GM18498 (cell line): ENCODE data around the gene NTN4.
"Not testable (repeated sequence)": the region's sequence is repeated elsewhere in the genome, so short reads cannot be mapped to it uniquely, and the experiment has no call there.

Experiments used
- ATAC-seq: cut with Tn5 transposase; IDR thresholded peaks from one replicate; pipeline ENCODE4 v1.9.1; 2021; ENCODE audit warnings: mild to moderate bottlenecking, moderate library complexity; ENCODE audit not compliant: unreplicated experiment

NTN4 gene

GRCh38 chr12:95717316-95717928 is 73.1 kb downstream of the NTN4 start:
- no peak for ATAC-seq

- no peak for ATAC-seq
Observed at GRCh38 chr12:95715177-95715576, 75.4 kb downstream of the NTN4 start.

DNA sequence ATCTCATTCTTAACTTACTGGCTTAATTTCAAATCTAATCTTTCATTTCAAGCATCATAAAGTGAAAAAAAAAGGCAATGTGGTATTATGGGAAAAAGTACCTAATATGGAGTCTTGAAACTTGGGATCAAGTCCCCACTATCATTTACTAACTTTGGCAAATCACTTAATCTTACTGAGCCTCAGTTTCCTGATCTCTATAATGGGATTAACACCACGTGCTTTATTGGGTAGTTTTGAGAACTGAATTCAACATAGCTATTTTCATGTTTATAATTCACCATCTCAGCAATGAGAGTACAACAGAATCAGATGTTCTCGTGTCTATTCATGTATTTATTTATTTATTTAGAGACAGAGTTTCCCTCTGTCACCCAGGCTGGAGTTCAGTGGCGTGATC is 78.3 kb downstream of the NTN4 start:
- no peak for ATAC-seq

DNA sequence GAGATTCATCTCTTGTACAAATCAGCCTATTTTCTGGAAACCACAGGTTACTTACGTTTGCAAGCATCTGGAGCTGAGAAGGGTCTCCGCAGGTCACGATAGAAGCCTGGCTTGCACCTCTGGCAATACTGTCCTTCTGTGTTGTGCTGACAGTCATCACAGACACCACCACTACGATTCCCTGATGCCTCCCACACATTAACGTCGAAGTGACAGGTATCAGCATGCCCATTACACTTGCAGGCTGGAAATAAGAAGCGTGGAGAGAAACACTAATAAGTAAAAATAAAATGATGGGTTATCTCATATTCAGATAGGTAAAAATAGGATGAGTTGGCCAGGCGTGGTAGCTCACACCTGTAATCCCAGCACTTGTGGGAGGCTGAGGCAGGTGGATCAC is 80.2 kb downstream of the NTN4 start:
- no peak for ATAC-seq

DNA sequence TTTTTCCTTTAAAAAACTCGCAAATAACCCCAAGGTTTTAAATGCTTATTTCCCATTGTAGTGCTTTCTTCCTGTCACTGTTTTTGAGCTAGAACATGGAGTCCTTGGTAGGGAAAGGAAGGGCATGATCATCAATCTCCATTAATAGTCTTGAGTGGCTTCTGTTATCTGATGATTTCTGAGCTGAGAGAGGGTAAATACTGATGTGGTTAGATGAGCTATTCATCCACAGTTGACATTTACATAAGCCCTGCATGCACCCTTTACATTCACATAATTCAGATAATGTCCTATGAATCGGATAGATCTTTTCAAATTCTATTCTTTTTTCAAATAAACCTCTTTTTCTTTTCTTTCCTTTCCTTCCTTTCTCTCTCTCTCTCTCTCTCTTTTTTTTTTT is 81.4 kb downstream of the NTN4 start:
- ATAC-seq, result no peak

DNA sequence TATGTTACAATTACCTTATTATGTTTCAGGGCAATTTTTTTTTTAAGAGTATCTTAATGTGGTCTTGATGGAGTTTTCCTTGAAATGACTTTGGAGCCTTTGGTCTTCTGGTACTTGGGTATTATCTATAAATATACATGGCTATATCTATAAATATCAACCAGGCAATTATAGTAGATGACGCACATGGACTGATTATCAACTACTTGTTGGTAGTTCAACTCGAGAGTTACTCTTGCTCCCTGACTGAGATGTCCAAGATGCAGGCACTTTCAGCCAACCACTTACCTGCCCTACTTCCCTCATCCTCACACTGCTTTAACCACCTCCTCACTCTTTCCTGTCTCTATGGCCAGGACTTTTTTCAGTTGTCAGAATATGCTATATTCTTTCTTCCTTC is 85.4 kb downstream of the NTN4 start:
- ATAC-seq, result no peak

GRCh38 chr12:95703986-95704385 is 86.6 kb downstream of the NTN4 start:
- no peak for ATAC-seq

DNA sequence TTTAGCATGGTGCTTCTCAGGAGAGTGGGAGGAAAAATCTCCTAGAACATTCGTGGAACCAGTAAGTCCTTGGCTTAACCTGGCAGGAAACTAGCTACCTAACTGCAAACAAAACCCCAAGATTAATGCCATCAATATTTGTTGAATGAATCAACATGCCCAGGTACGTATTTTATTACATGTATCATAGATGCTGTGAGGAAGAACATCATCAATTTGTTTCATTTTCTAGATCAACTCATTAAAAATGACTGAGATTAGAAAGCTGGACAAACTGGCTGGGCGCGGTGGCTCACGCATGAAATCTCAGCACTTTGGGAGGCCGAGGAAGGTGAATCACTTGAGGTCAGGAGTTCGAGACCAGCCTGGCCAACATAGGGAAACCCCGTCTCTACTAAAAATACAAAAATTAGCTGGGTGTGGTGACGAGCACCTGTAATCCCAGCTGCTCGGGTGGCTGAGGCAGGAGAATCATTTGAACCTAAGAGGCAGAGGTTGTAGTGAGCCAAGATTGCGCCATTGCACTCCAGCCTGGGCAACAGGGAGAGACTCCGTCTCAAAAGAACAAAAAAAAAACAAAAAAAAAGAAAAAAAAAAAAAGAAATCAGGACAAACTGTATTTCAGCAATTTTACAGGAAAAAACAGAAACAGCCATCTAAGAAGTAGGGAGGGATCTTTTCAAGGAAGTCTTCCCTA is 88.7 kb downstream of the NTN4 start:
- ATAC-seq, result no peak

GRCh38 chr12:95701275-95701674 is 89.3 kb downstream of the NTN4 start:
- no peak for ATAC-seq

- peak; percentile 97 for ATAC-seq
Observed at GRCh38 chr12:95700316-95700785, 90.2 kb downstream of the NTN4 start.

GRCh38 chr12:95699579-95699978 is 91.0 kb downstream of the NTN4 start:
- no peak for ATAC-seq

DNA sequence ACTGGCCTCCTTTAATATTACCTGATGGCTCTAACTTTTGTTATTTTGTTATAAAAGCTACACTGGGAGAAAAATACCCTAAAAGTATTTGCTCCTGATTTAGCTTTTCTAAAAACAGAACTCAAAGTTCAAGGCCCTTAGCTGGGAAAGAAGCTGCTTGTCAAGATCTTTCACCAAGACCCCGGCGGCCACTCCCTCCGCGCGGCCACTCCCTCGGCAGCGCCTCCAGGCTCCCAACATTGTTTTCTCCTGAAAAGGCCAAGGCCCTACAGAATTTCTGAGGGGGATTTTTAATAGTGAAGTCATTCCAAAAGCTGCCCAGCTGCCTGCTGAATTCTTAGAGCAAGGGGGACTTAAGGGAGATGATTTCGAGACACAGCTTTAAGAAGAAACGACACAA is 96.4 kb downstream of the NTN4 start:
- no peak for ATAC-seq

DNA sequence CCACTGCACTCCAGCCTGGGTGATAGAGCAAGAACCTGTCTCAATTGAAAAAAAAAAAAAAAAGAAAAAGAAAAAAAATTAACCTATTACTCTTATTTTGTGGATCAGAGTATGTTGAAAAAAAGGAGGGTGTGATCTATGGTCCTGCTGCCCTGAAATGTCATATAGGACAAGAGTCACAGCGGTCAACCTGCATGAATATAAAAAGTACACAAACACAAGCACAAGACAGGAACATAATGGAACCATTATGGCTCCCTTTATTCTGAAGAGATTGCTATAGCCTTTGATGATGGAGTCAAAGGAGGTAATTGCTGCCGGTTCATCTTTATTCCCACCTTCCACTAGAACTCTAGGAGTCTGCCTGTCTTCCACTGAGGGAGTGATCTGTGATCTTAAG is 96.9 kb downstream of the NTN4 start:
- no peak for ATAC-seq

GRCh38 chr12:95690861-95691635 is 99.5 kb downstream of the NTN4 start:
- no peak for ATAC-seq

- ATAC-seq, result no peak
Observed at GRCh38 chr12:95687937-95688336, 102.6 kb downstream of the NTN4 start.

DNA sequence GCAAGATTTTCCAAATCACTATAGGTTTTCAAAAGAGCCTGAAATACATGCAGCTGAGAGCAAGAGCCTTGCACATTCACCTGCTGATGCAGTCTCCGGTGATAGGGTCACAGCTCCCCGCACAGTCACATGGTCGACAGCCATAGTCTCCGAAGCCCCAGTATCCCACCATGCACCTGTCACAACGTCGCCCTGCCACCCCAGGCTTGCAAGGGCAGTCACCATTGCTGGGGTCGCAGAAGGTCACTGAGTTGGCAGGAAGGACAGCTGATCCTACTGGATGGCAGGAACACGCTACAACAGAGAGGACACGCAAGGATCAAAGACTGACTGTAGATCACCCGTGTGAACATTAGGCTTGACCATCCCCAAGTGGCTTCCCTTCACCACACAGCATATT is 107.1 kb downstream of the NTN4 start:
- no peak for ATAC-seq

DNA sequence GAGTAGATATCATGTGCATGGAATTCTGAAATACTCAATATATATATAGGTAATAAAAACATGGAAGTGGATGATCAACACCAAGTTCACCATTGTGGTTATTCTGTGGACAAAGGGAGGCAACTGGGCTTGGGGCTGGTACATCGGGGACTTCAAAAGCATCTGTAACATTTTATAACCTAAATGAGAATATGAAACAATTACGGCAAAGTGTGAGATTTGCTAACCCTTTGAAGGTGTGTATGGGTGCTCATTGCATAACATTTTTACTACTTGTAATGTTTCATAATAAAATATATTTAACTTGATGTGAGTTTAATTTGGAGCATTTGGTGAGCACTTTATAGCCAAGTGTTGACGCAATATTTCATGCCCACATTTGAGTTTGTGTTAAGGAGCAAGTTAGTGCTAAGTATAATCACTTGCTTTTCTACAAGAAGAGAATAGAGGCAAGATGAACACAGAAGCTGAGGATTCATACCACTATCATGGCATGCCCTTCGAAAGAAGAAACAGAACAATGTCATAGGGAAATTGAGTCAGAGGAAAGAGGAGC is 109.3 kb downstream of the NTN4 start:
- no peak for ATAC-seq

- ATAC-seq, result no peak
Observed at GRCh38 chr12:95678684-95679083, 111.9 kb downstream of the NTN4 start.

- ATAC-seq, result not testable (repeated sequence)
Observed at GRCh38 chr12:95677782-95678181, 112.8 kb downstream of the NTN4 start.

- ATAC-seq, result no peak
Observed at GRCh38 chr12:95674631-95675030, 115.9 kb downstream of the NTN4 start.

DNA sequence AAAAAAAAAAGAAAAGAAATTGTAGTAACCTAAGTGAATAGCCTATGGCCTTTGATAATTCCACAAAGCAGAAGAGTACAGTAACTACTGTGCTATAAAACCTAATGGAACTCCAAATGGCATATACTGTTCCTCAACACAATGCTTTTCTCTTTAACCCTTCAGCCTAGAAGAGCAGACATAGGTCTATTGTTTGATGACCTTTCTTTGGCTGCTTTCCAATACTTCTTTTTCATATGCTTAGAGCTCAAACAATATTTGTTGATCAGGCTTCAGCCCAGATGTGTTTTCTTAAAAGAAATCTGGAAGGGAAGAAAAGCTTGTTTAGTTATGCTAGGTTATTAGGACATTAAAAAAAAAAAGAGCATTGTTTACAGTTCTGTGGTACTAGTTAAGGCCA is 116.4 kb downstream of the NTN4 start:
- no peak for ATAC-seq

- no peak for ATAC-seq
Observed at GRCh38 chr12:95673576-95673975, 117.0 kb downstream of the NTN4 start.
